ENCODE measurements around the gene PRKCE.

PRKCE gene

GRCh38 chr2:46020416-46020815, 368.9 kb downstream of the PRKCE start:
- H3K9me3 ChIP-seq (ENCODE audit: control insufficient read depth in 2 of 2, low read length in 2 of 2) = no peaks in the 10 kb centered on the region
- no peaks in the 10 kb centered on the region for H3K27me3 ChIP-seq (ENCODE audit: control insufficient read depth in 2 of 2, insufficient read depth in 2 of 2, low read length in 2 of 2)
- no peak overlapping the region for H3K9ac ChIP-seq (ENCODE audit: low read depth in 1 of 2, low read length in 2 of 2)
- H3K36me3 ChIP-seq (ENCODE audit: control insufficient read depth in 2 of 2, insufficient read depth in 2 of 2, low read length in 2 of 2) = no peaks in the 10 kb centered on the region
- no peak overlapping the region for H3K27ac ChIP-seq (ENCODE audit: low read depth in 2 of 2, low read length in 2 of 2)
- H3K4me1 ChIP-seq (ENCODE audit: control insufficient read depth in 2 of 2, insufficient read depth in 2 of 2, low read length in 2 of 2) = peaks cover 0 to 4% of the 10 kb centered on the region in 2 donors
- no peak overlapping the region for H3K4me3 ChIP-seq (ENCODE audit: low read length in 2 of 2)

GRCh38 chr2:46023165-46023854, 371.8 kb downstream of the PRKCE start:
- H3K27me3 ChIP-seq (ENCODE audit: control insufficient read depth in 2 of 2, insufficient read depth in 2 of 2, low read length in 2 of 2) = no peaks in the 10 kb centered on the region
- no peaks in the 10 kb centered on the region for H3K36me3 ChIP-seq (ENCODE audit: control insufficient read depth in 2 of 2, insufficient read depth in 2 of 2, low read length in 2 of 2)
- H3K4me3 ChIP-seq (ENCODE audit: low read length in 2 of 2) = no peak overlapping the region
- no peak overlapping the region for H3K9ac ChIP-seq (ENCODE audit: low read depth in 1 of 2, low read length in 2 of 2)
- peaks cover 0 to 4% of the 10 kb centered on the region in 2 donors for H3K4me1 ChIP-seq (ENCODE audit: control insufficient read depth in 2 of 2, insufficient read depth in 2 of 2, low read length in 2 of 2)
- no peak overlapping the region for H3K27ac ChIP-seq (ENCODE audit: low read depth in 2 of 2, low read length in 2 of 2)
- H3K9me3 ChIP-seq (ENCODE audit: control insufficient read depth in 2 of 2, low read length in 2 of 2) = no peaks in the 10 kb centered on the region

DNA sequence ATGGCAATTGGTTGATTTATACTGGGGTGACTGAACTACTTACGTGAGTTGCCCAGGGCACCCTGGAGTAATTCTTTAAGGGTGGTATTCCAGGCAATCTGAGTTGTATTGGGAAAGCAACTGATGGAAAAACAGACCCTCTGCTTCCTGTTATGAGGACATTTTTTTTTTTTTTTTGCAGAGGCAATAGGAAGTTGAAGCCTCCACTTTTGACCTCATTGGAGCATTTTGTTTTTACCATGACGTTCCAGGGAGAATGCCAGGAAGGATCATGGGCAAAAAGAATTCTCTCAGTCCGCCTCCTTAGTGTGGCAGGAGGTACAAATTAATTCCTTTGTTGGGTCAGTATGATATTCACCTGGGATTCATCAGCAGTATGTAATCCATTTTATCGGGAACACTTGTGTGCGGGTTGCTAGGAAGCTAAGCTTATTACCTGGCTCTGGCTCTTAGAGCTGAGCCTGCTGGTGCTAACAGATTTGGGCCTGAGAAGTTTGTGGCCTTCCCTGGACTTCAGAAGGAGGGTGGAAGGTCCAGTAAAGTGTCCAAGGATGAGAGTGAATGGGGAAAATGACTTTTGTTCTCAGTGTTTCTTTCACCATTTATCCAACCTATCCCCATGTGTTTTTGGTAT, 372.8 kb downstream of the PRKCE start:
- Histone ChIP-seq H3K9me3 (ENCODE audit: control insufficient read depth in 2 of 2, low read length in 2 of 2) (no peaks in the 10 kb centered on the region), H3K4me3 (ENCODE audit: low read length in 2 of 2) (no peak overlapping the region), H3K27me3 (ENCODE audit: control insufficient read depth in 2 of 2, insufficient read depth in 2 of 2, low read length in 2 of 2) (no peaks in the 10 kb centered on the region), H3K27ac (ENCODE audit: low read depth in 2 of 2, low read length in 2 of 2) (no peak overlapping the region), H3K36me3 (ENCODE audit: control insufficient read depth in 2 of 2, insufficient read depth in 2 of 2, low read length in 2 of 2) (no peaks in the 10 kb centered on the region), H3K4me1 (ENCODE audit: control insufficient read depth in 2 of 2, insufficient read depth in 2 of 2, low read length in 2 of 2) (peaks cover 0 to 4% of the 10 kb centered on the region in 2 donors), H3K9ac (ENCODE audit: low read depth in 1 of 2, low read length in 2 of 2) (no peak overlapping the region)

GRCh38 chr2:46025081-46025480, 373.6 kb downstream of the PRKCE start:
- Histone ChIP-seq H3K9me3 (ENCODE audit: control insufficient read depth in 2 of 2, low read length in 2 of 2) (no peaks in the 10 kb centered on the region), H3K9ac (ENCODE audit: low read depth in 1 of 2, low read length in 2 of 2) (no peak overlapping the region), H3K4me3 (ENCODE audit: low read length in 2 of 2) (no peak overlapping the region), H3K27ac (ENCODE audit: low read depth in 2 of 2, low read length in 2 of 2) (no peak overlapping the region), H3K36me3 (ENCODE audit: control insufficient read depth in 2 of 2, insufficient read depth in 2 of 2, low read length in 2 of 2) (no peaks in the 10 kb centered on the region), H3K27me3 (ENCODE audit: control insufficient read depth in 2 of 2, insufficient read depth in 2 of 2, low read length in 2 of 2) (no peaks in the 10 kb centered on the region), H3K4me1 (ENCODE audit: control insufficient read depth in 2 of 2, insufficient read depth in 2 of 2, low read length in 2 of 2) (peaks cover 0 to 4% of the 10 kb centered on the region in 2 donors)

GRCh38 chr2:46025676-46026075, 374.2 kb downstream of the PRKCE start:
- Histone ChIP-seq H3K27me3 (ENCODE audit: control insufficient read depth in 2 of 2, insufficient read depth in 2 of 2, low read length in 2 of 2) (no peaks in the 10 kb centered on the region), H3K4me1 (ENCODE audit: control insufficient read depth in 2 of 2, insufficient read depth in 2 of 2, low read length in 2 of 2) (peaks cover 0 to 4% of the 10 kb centered on the region in 2 donors), H3K27ac (ENCODE audit: low read depth in 2 of 2, low read length in 2 of 2) (no peak overlapping the region), H3K9me3 (ENCODE audit: control insufficient read depth in 2 of 2, low read length in 2 of 2) (no peaks in the 10 kb centered on the region), H3K9ac (ENCODE audit: low read depth in 1 of 2, low read length in 2 of 2) (no peak overlapping the region), H3K4me3 (ENCODE audit: low read length in 2 of 2) (no peak overlapping the region), H3K36me3 (ENCODE audit: control insufficient read depth in 2 of 2, insufficient read depth in 2 of 2, low read length in 2 of 2) (no peaks in the 10 kb centered on the region)

DNA sequence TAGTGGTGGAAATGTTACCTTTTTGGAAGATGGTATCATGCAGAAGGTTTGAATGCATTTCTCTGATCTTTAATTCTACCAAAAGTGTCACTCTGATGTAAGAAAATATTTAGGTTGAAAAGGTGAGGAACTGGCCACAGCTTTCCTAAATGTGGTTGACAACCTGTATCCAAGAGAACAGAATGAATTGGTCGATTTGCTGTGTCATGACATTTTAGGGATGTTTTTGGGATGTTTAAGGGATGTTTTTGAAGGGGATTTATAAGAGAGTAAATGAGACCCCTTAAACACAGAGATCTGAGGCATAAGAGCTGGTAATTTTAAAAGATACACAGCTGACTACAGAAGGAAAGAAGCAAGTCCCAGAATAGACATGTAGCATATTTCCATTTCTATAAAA, 375.0 kb downstream of the PRKCE start:
- Histone ChIP-seq H3K27ac (ENCODE audit: low read depth in 2 of 2, low read length in 2 of 2) (no peak overlapping the region), H3K9ac (ENCODE audit: low read depth in 1 of 2, low read length in 2 of 2) (no peak overlapping the region), H3K4me1 (ENCODE audit: control insufficient read depth in 2 of 2, insufficient read depth in 2 of 2, low read length in 2 of 2) (peaks cover 0 to 4% of the 10 kb centered on the region in 2 donors), H3K27me3 (ENCODE audit: control insufficient read depth in 2 of 2, insufficient read depth in 2 of 2, low read length in 2 of 2) (no peaks in the 10 kb centered on the region), H3K36me3 (ENCODE audit: control insufficient read depth in 2 of 2, insufficient read depth in 2 of 2, low read length in 2 of 2) (no peaks in the 10 kb centered on the region), H3K4me3 (ENCODE audit: low read length in 2 of 2) (no peak overlapping the region), H3K9me3 (ENCODE audit: control insufficient read depth in 2 of 2, low read length in 2 of 2) (no peaks in the 10 kb centered on the region)

- Histone ChIP-seq H3K4me1 (ENCODE audit: control insufficient read depth in 2 of 2, insufficient read depth in 2 of 2, low read length in 2 of 2) (peaks cover 0 to 4% of the 10 kb centered on the region in 2 donors), H3K4me3 (ENCODE audit: low read length in 2 of 2) (no peak overlapping the region), H3K36me3 (ENCODE audit: control insufficient read depth in 2 of 2, insufficient read depth in 2 of 2, low read length in 2 of 2) (no peaks in the 10 kb centered on the region), H3K9me3 (ENCODE audit: control insufficient read depth in 2 of 2, low read length in 2 of 2) (no peaks in the 10 kb centered on the region), H3K27ac (ENCODE audit: low read depth in 2 of 2, low read length in 2 of 2) (peak overlapping the region in 1 of 2 donors; percentile 37), H3K9ac (ENCODE audit: low read depth in 1 of 2, low read length in 2 of 2) (no peak overlapping the region), H3K27me3 (ENCODE audit: control insufficient read depth in 2 of 2, insufficient read depth in 2 of 2, low read length in 2 of 2) (no peaks in the 10 kb centered on the region)
Observed at GRCh38 chr2:46029332-46029811, 377.9 kb downstream of the PRKCE start.

DNA sequence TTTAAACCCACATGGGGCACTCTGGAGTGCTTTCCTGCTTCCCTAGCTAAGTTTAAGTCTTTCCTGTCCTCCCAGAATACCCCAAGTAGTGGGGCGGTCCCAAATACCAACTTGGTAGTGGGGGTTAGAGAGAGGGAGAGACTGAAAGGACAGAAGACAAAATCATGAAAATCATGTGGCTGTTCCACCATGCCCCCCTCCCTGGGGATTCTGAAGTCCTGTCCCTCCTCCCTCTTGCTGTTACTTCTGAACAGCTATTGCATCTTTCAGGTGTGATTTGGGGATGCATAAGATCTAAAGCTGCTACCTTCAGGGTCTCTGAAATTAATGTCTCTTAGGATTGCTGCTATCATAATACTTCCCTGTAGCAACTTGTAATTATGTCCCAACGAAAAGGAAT, 378.9 kb downstream of the PRKCE start:
- no peaks in the 10 kb centered on the region for H3K36me3 ChIP-seq (ENCODE audit: control insufficient read depth in 2 of 2, insufficient read depth in 2 of 2, low read length in 2 of 2)
- no peak overlapping the region for H3K27ac ChIP-seq (ENCODE audit: low read depth in 2 of 2, low read length in 2 of 2)
- no peaks in the 10 kb centered on the region for H3K9me3 ChIP-seq (ENCODE audit: control insufficient read depth in 2 of 2, low read length in 2 of 2)
- H3K27me3 ChIP-seq (ENCODE audit: control insufficient read depth in 2 of 2, insufficient read depth in 2 of 2, low read length in 2 of 2) = no peaks in the 10 kb centered on the region
- no peak overlapping the region for H3K9ac ChIP-seq (ENCODE audit: low read depth in 1 of 2, low read length in 2 of 2)
- H3K4me1 ChIP-seq (ENCODE audit: control insufficient read depth in 2 of 2, insufficient read depth in 2 of 2, low read length in 2 of 2) = peaks cover 0 to under 1% of the 10 kb centered on the region in 2 donors
- no peak overlapping the region for H3K4me3 ChIP-seq (ENCODE audit: low read length in 2 of 2)

DNA sequence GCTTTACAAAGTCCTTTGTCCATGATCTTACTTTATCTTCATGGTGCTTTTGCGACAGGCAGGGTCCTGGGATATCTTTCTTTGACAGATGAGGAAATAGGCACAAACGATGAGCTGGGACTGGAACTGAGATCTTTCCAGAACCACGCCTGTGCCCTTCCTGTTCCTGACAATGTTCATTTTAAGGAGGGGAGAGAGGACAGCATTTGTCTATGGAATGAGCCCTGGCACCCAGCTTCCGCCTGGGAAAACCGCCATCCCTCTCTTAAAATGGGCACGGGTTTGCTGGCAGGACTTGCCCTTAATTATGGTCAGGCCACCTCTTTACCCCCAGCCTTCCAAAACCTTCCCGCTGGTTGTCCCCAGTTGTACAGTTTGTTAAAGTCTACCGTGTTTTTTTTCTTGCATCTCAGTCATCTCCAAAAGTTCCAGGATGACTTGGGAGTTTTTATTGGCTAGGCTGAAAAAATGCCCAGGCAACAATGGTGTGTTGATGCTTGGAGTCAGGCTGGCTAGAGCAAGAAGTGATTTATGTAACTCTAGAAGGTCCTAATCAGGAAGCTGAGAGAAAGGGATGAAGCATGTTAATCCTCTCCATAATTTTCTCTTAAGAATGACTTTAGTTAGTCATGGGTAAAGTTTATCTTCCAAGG, 380.8 kb downstream of the PRKCE start:
- H3K4me3 ChIP-seq (ENCODE audit: low read length in 2 of 2) = no peak overlapping the region
- no peak overlapping the region for H3K27ac ChIP-seq (ENCODE audit: low read depth in 2 of 2, low read length in 2 of 2)
- H3K27me3 ChIP-seq (ENCODE audit: control insufficient read depth in 2 of 2, insufficient read depth in 2 of 2, low read length in 2 of 2) = no peaks in the 10 kb centered on the region
- H3K9me3 ChIP-seq (ENCODE audit: control insufficient read depth in 2 of 2, low read length in 2 of 2) = no peaks in the 10 kb centered on the region
- H3K36me3 ChIP-seq (ENCODE audit: control insufficient read depth in 2 of 2, insufficient read depth in 2 of 2, low read length in 2 of 2) = no peaks in the 10 kb centered on the region
- no peaks in the 10 kb centered on the region for H3K4me1 ChIP-seq (ENCODE audit: control insufficient read depth in 2 of 2, insufficient read depth in 2 of 2, low read length in 2 of 2)
- H3K9ac ChIP-seq (ENCODE audit: low read depth in 1 of 2, low read length in 2 of 2) = no peak overlapping the region

DNA sequence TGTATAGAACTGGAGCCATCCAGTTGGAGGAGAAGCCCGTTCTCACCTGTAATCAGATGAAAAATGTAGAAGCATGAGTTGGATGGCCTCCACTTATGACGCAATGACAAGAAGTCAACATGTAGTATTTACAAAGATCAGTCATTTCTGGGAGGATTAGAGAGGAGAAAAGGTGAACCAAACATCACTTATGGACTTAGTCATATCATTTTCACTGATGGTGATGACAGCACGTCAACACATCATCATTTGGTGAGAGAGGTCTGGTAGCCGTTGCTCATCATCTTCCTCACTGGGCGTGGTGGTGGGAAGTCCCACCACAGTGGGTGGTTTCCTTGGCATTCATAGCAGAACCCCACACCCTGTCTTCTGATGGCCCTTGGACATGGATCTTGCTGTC, 381.5 kb downstream of the PRKCE start:
- H3K4me3 ChIP-seq (ENCODE audit: low read length in 2 of 2) = no peak overlapping the region
- H3K9ac ChIP-seq (ENCODE audit: low read depth in 1 of 2, low read length in 2 of 2) = no peak overlapping the region
- H3K4me1 ChIP-seq (ENCODE audit: control insufficient read depth in 2 of 2, insufficient read depth in 2 of 2, low read length in 2 of 2) = peaks cover 3% of the 10 kb centered on the region in 2 donors
- no peaks in the 10 kb centered on the region for H3K36me3 ChIP-seq (ENCODE audit: control insufficient read depth in 2 of 2, insufficient read depth in 2 of 2, low read length in 2 of 2)
- no peak overlapping the region for H3K27ac ChIP-seq (ENCODE audit: low read depth in 2 of 2, low read length in 2 of 2)
- H3K9me3 ChIP-seq (ENCODE audit: control insufficient read depth in 2 of 2, low read length in 2 of 2) = no peaks in the 10 kb centered on the region
- H3K27me3 ChIP-seq (ENCODE audit: control insufficient read depth in 2 of 2, insufficient read depth in 2 of 2, low read length in 2 of 2) = no peaks in the 10 kb centered on the region
